Left hindlimb (tissue), 1 donor: ENCODE results near the gene XRN2.

ENCODE experiments used
- DNase-seq: peaks from one replicate; pipeline ENCODE4 v3.0.0-alpha.2; 2018

The XRN2 gene

DNA sequence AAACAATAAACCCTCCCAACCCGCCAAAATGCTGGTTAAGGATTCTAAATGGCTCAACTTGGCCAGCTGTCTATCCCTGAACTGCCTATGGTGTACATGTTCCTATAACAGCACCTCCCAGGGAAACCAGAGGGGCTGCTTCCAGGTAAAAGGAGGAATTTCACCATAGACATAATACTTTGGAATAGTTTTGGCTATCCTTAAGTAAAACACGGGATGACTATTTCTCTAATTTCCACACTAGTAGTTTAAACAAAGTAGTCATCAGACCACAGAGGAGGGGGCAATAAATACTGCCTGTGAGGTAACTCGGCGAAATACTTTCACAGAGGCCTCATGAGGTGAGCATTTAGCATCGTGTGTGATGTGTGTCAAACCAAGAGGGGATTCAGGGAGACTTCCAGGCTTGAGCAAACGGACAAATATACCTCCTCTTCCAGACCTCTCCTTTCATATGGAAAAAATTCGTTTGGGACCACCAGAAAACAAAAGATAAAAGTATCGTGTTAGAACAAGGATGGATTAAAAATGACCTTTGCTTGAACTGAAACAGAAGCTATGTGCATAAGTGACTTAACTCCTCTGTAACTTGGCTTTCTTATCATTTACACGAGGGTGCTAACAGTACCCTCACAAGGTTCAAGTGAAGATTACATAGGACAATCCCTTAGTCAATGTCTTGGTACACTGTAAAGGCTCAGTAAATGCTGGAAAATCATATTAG lies 1.0 kb upstream of the XRN2 start:
- DNase-seq = no peak

DNA sequence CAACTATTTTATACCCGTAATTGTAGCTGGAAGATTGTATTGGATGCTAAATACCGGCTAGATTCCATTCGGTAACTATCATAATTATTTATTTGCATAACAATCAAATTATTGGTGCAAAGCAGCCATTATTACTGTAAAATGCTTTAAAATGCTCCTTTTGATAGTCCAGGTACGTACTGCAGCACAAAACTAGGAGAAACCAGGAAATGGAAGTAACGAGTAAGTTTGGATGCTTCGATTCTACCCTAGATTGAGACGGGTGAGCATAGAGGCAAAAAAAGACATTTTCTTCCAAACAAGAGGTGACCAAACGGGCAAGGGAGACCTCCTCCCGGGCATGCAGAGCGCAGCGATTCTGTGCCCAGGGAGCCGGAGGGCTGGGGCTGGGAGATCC lies 469 bp upstream of the XRN2 start:
- DNase-seq = no peak

GRCh38 chr20:21303872-21304586 lies 898 bp downstream of the XRN2 start:
- no peak for DNase-seq

DNA sequence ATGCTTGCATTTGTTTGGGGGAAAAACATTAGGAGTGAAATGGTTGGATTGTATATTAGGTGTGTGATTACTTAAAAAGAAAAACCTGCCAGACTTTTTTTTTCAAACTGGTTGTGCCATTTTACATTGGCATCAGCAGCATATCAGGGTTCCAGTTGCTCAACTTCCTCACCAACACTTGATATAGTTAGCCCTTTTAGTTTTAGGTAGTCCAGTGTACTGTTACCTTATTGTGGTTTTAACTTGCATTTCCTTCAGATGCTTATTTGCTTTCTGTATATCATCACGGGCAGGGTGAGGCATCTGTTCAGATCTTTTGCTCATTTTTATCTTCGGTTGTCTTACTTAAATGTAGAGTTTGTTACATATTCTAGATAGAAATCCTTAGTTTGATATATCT lies 5.2 kb downstream of the XRN2 start:
- no peak for DNase-seq

DNA sequence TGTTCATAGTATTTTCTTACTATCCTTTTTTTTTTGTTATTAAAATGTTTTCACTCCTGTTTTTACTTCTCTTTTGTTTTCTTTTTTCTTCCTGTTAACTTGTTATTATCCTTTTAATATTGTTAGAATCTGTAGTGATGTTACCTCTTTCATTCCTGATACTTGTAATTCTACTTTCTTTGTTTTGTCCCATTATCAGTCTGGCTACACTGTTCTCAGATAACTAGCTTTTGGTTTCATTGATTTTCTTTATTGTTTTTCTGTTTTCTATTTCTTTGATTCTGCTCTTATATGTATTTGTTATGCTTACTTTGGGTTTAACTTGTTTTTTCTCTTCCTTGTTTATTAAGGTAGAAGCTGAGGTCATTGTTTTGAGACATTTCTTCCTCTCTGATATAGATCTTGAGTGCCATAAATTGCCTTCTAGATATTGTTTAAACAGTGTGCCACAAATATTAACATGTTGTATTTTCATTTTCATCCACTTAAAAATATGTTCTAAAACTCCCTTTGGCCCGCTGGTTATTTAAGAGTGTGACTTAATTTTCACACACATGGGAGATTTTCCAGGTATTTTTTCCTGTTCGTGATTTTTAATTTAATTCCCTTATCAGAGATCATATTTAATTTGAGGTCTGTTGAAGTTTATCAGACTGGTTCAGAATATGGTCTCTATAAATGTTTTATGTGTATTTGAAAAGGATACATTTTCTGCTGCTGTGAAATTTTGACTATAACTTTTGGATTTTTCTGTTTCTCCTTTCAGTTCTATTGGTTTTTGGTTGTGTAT lies 6.7 kb downstream of the XRN2 start:
- DNase-seq = no peak

- DNase-seq = no peak
These were observed 9.8 kb downstream of the XRN2 start for GRCh38 chr20:21312813-21313474.

GRCh38 chr20:21315138-21315537 lies 12.0 kb downstream of the XRN2 start:
- no peak for DNase-seq

GRCh38 chr20:21322083-21322710 lies 19.1 kb downstream of the XRN2 start:
- DNase-seq = no peak

DNA sequence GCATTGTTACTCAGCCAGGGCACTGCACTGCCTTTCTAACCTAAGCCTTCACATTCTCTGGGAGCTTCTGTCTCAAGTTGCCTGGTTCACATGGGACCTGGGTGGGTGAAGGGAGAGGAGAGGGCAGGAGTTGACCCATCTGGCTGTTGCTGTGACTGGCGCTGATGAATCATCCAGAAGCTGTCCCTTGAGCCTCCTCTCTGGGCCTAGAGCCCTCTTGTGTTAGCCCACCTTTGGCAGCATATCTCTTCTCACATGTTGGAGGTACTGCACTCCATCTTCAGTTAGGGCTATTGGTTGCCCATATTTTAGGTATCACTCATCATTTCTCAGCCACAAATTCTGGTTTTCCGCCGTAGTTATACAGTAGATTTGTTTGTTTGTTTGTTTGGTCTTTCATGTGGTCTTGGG lies 19.8 kb downstream of the XRN2 start:
- no peak for DNase-seq

DNA sequence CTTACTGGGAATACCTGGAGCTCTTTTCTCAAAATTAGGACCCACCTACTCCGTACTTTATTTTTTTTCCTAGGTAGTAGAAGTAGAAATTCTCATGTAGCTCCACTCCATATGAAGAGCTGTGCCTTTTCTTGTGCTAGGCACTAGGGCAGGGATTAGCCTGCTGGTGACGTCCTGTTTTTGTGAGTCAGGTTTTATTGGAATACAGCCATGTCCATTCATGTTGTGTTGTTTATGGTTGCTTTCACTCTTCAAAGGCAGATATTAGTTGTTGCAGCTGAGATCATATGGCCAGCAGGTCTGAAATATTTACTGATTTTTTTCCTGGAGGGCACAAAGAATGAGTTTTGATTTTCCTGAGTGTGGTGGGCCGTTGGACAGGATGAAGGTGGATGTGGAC lies 20.5 kb downstream of the XRN2 start:
- DNase-seq = no peak

DNA sequence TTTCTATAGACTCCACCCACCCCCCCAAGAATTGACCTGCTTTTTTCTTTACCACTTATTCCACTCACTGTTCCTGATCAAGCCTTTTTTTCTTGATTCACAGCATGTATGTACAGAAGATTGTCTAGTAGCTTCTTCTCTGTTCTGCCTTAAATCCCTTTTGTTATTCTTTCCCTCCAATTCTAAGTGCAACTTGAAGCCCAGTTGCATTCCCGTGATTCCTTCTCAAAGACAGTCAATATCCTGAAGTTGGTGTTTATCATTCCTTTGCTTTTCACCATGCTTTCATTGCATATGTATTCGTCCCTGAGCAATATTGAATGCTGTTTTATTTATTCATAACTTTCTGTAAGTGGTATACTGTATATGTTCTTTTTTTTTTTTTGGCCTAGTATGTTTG lies 21.0 kb downstream of the XRN2 start:
- DNase-seq = no peak

- no peak for DNase-seq
These were observed 22.2 kb downstream of the XRN2 start for GRCh38 chr20:21325296-21325695.

GRCh38 chr20:21326700-21327099 lies 23.6 kb downstream of the XRN2 start:
- no peak for DNase-seq

DNA sequence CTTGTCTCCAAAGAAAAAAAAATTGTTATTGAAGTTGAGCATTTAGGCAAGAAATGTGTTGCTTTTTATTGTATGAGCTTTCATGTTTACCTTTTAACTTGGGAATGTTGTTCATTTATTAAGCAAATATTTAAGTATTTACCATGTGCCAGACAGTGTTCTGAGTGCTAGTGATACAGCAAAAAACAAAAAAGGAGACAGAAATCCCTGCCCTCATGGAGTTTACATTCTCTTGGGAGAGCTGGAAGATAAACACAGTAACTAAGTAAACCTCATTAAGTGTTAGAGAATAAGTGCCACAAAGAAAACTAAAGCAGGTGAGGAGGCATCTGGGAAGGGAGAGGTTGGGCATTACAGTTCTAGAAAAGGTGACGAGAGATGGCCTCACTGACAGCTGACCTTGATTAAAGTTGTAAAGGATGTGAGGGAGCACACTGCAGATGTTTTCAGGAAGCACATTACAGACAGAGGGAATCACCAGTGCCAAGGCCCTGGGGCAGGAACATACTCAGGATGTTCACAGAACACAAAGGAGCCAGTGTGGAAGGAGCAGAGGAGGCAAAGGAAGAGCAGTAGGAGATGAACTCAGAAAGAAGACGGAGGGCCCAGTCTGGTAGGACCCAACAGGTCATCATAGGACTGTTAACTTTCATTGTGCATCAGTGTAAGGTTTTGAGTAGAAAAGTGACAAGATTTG lies 33.5 kb downstream of the XRN2 start:
- DNase-seq = no peak

DNA sequence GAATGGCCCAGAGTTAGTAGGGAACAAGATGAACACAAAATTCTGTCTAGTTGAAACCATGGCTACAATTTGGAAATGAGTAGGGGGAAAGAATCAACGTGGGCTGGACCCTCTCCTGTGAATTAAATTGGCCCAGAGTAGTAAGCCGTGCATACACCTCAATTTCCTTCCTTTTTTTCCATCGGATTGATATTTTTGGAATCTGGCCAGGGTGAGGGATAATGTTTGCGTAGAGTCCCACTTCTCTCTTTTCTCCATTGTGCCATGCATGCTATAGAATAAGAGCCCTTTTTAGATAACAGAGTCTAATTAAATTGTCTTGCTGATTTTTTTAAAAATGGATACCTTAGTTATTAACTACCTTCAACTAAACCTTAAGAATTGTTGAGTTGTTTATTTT lies 35.2 kb downstream of the XRN2 start:
- DNase-seq = no peak

- DNase-seq = no peak
These were observed 36.4 kb downstream of the XRN2 start for GRCh38 chr20:21339499-21339898.

- DNase-seq = no peak
These were observed 38.0 kb downstream of the XRN2 start for GRCh38 chr20:21340991-21341697.

DNA sequence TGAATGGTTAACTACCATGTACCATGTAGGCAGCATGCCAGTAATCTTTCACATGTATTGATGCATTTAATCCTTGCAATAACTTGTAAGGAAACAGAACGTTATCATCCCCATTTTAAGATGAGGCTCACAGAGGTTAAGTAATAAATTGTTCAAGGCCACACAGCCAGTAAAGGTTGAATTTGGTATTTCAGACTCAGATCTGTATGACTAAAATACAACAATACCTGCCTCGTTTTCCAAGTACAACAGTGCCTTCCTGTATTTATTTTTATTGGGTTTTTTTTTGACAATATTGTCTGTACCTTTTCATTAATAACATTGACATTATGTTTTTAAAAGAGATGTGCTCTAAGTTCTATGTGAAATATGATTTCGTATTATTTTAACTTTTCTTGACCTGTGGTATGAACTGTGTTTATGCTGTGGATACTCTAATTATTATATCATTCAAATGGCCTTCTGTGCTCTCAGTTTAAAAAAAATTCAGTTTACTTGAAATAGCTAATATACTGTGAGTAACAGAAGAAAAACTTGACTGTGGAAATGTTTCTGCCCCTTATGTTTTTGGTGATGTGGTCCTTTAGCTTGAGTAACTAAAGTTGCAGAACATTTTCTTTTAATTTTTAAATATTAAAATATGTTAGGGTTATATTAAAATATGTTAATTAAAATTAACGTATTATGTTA lies 39.7 kb downstream of the XRN2 start:
- no peak for DNase-seq

DNA sequence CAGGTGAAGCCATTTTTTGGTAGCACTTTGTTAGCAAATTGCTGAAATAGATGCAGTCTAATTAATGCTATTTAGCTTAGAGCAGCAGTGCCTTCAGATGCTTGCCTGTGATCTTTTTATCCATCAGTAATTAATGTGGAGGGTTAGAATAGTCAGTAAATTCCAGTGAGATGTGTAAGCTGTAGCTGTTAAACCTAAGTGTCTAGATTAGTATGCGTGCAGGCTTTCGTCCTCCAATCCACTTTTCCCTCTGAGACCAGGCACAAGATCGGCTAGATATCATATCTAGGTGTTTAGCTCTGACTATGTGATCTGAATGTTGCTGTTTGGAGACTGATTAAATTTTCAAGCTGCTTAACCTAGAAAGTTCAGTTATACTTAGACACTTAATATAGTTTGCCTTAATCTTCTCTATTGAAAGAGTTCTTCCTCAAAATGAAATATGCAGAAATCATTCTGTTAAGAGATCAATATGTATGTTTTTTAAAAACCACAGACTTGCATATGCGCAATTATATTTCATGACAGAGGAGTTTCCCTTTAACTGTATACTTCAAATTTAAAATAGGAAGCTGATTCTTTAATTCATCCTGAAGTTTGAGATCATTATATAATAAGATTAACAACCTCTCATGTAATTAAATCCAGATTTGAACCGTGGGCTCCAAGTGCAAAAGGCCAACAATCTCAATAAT lies 41.2 kb downstream of the XRN2 start:
- no peak for DNase-seq

- no peak for DNase-seq
These were observed 41.8 kb downstream of the XRN2 start for GRCh38 chr20:21344961-21345360.
